HUES48 (cell line): Measurements from ENCODE around the gene TRIM14.

ENCODE experiments used
- H3K27ac ChIP-seq: one replicate; pipeline ENCODE4 v1.7.0; 2013; ENCODE audit warnings: low read depth, low read length, inconsistent platforms
- H3K27me3 ChIP-seq: 2 replicates; pipeline ENCODE4 v1.6.1; 2013; ENCODE audit warnings: mild to moderate bottlenecking, low read length; ENCODE audit not compliant: control insufficient read depth, insufficient read depth
- H3K36me3 ChIP-seq: 2 replicates; pipeline ENCODE4 v1.6.1; 2013; ENCODE audit warnings: low read length; ENCODE audit not compliant: control insufficient read depth, insufficient read depth
- H3K4me1 ChIP-seq: 2 replicates; pipeline ENCODE4 v1.6.1; 2013; ENCODE audit warnings: mild to moderate bottlenecking, low read length; ENCODE audit not compliant: control insufficient read depth, insufficient read depth
- H3K4me3 ChIP-seq: 2 replicates; pipeline ENCODE4 v1.5.1; 2013; ENCODE audit warnings: mild to moderate bottlenecking, low read depth, low read length
- H3K9ac ChIP-seq: 2 replicates; pipeline ENCODE4 v1.6.1; 2013; ENCODE audit warnings: mild to moderate bottlenecking, low read depth, low read length, moderate library complexity
- H3K9me3 ChIP-seq: 2 replicates; pipeline ENCODE4 v1.6.1; 2013; ENCODE audit warnings: low read length; ENCODE audit not compliant: control insufficient read depth, insufficient read depth

The TRIM14 gene

GRCh38 chr9:98045234-98046179 lies 73.5 kb downstream of the TRIM14 start:
- Histone ChIP-seq H3K36me3 (no peaks in the 10 kb centered on the region), H3K9me3 (no peaks in the 10 kb centered on the region), H3K4me1 (no peaks in the 10 kb centered on the region), H3K27ac (no peak overlapping the region), H3K9ac (no peak overlapping the region), H3K27me3 (no peaks in the 10 kb centered on the region), H3K4me3 (no peak overlapping the region)

DNA sequence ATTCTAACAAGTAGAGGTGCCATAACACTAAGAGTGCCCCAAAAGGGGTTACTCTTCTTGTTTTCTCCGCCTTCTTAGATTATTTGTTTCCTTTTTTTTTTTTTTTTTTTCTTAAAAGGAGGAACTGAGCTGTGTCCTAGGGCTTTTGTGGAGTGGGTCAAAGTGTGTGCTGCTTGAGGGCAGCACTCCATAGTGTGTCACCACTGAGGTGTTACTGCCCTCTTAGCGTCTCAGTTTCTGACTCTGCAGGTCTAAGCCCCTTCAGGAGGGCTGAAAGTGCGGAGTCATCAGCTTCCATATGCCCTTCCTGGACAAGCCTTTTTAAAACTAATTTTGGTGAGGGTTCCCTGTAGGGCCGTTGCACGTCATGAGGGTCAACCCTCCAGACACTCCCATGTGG lies 75.1 kb downstream of the TRIM14 start:
- H3K36me3 ChIP-seq = no peaks in the 10 kb centered on the region
- no peaks in the 10 kb centered on the region for H3K27me3 ChIP-seq
- H3K4me1 ChIP-seq = no peaks in the 10 kb centered on the region
- no peak overlapping the region for H3K9ac ChIP-seq
- no peak overlapping the region for H3K27ac ChIP-seq
- H3K4me3 ChIP-seq = no peak overlapping the region
- no peaks in the 10 kb centered on the region for H3K9me3 ChIP-seq

DNA sequence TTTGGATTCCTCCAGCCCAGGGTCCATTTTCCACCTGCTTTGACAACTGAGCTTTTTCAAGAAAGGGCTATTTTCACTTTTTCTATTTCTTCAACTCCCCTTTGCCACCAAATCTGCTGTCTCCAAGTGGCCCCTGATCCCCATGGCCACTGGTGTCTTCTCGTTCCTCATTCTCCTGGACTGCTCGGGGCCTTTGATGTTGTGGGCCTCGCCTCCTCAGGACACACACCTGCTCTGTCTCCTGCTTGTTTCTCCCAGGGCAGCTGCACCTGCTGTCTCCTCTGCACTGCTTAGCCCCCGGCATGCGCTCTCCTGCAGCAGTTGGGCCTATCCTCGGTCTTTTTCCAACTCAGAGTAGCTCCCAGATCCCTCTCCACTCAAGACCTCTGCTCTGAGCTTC lies 78.8 kb downstream of the TRIM14 start:
- H3K36me3 ChIP-seq = no peaks in the 10 kb centered on the region
- H3K27ac ChIP-seq = no peak overlapping the region
- H3K4me1 ChIP-seq = no peaks in the 10 kb centered on the region
- no peak overlapping the region for H3K9ac ChIP-seq
- H3K4me3 ChIP-seq = no peak overlapping the region
- no peaks in the 10 kb centered on the region for H3K9me3 ChIP-seq
- H3K27me3 ChIP-seq = peaks cover 3% of the 10 kb centered on the region; the same call in 1 of the 2 replicates

DNA sequence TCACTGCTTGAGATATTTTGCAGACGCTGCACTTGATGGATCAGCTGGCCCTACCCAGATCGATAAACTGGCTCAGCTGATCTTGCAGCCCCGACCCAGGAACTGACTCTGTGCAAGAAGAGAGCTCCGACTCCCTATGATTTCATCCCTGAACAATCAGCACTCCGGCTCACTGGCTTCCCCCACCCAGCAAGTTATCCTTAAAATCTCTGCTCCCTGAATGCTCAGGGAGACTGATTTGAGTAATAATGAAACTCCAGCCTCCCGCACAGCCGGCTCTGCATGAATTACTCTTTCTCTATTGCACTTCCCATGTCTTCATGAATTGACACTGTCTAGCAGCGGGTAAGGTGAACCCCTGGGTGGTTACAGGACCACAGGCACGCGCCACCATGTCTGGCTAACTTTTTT lies 79.4 kb downstream of the TRIM14 start:
- no peak overlapping the region for H3K4me3 ChIP-seq
- no peak overlapping the region for H3K27ac ChIP-seq
- H3K9me3 ChIP-seq = no peaks in the 10 kb centered on the region
- H3K9ac ChIP-seq = no peak overlapping the region
- H3K4me1 ChIP-seq = no peaks in the 10 kb centered on the region
- H3K27me3 ChIP-seq = peaks cover 3% of the 10 kb centered on the region; the same call in 1 of the 2 replicates
- no peaks in the 10 kb centered on the region for H3K36me3 ChIP-seq

DNA sequence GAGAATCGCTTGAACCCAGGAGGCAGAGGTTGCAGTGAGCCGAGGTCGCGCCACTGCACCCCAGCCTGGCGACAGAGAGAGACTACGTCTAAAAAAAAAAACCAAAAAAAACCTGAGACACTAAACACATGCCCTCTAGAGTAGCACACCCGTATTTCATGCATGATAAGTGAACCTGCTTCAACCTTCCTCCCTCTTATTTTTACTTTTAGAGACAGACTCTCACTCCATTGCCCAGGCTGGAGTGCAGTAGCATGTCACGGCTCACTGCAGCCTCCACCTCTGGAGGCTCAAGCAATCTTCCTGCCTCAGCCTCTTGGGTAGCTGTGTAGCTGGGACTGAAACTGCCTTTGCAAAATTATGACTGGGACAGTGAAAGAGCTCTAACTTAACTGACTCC lies 80.1 kb downstream of the TRIM14 start:
- no peaks in the 10 kb centered on the region for H3K4me1 ChIP-seq
- no peaks in the 10 kb centered on the region for H3K9me3 ChIP-seq
- no peak overlapping the region for H3K4me3 ChIP-seq
- H3K9ac ChIP-seq = no peak overlapping the region
- peaks cover 3% of the 10 kb centered on the region; the same call in 1 of the 2 replicates for H3K27me3 ChIP-seq
- no peak overlapping the region for H3K27ac ChIP-seq
- H3K36me3 ChIP-seq = no peaks in the 10 kb centered on the region

DNA sequence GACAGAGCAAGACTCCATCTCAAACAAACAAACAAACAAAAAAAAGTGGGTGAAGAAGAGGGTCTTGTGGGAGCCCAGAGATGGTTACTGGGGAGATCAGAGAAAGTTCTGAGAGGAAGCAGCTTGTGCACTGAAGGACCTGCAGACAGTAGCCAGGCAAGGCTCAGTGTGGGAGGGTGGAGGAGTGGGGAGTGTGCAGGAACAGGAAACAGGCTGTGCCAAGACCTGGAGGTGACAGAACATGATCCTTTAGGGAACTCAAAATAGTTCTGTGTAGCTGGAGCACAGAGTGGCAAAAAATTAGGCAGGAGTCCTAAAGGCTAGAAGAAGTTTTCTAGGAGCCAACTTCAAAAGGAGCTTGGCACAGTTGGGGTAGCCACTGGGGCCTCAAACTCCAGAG lies 81.7 kb downstream of the TRIM14 start:
- no peak overlapping the region for H3K4me3 ChIP-seq
- no peaks in the 10 kb centered on the region for H3K4me1 ChIP-seq
- no peaks in the 10 kb centered on the region for H3K9me3 ChIP-seq
- H3K9ac ChIP-seq = no peak overlapping the region
- H3K27me3 ChIP-seq = peaks cover 3% of the 10 kb centered on the region; the same call in 1 of the 2 replicates
- no peaks in the 10 kb centered on the region for H3K36me3 ChIP-seq
- H3K27ac ChIP-seq = no peak overlapping the region

DNA sequence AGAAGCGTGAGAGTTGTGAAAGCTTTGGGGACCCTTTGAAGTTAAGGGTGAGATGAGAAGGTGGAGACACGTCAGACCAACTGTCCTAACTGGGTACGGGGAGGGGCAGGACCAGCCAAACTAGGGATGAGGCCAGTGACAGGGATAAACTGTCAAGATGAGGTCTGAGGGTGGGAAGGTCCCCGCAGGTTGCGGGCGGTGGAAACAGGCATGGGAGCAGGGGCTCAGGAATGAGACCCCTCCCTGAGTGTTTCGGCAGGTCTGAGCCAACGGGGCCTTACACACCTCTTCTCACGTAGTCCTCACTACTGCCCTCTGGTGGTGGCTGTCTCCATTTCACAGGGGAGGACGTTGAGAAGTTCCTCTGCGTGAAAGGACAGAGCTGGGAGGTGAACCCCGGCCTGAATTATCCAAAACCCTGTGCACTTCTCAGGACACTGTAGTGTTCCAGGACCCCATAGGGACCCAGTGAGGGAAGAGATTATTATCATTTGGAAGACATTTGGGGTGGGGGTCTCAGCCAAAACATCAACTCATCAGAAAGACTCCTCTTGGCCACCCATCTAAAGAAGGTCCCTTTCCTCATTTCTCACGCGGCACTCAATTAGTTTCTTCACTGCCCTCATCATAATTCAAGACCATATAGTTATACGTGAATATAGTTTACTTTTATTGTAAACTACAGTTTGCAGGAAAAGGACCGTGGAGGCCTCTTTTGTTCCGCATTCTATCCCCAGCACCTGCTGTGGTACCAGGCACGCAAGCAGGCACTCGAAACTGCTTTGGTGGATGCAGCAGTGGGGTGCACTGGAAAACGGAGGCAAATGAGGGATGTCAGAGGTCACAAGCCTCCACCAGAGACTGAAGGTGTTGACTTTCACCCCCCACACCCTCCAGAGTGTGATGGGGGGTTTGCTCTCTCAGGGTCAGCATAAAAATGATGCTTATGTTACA lies 84.2 kb downstream of the TRIM14 start:
- H3K4me1 ChIP-seq = no peaks in the 10 kb centered on the region
- H3K36me3 ChIP-seq = no peaks in the 10 kb centered on the region
- no peak overlapping the region for H3K27ac ChIP-seq
- no peak overlapping the region for H3K4me3 ChIP-seq
- no peak overlapping the region for H3K9ac ChIP-seq
- no peaks in the 10 kb centered on the region for H3K9me3 ChIP-seq
- peaks cover 3% of the 10 kb centered on the region; the same call in 1 of the 2 replicates for H3K27me3 ChIP-seq

- H3K9me3 ChIP-seq = no peaks in the 10 kb centered on the region
- H3K4me1 ChIP-seq = no peaks in the 10 kb centered on the region
- no peak overlapping the region for H3K4me3 ChIP-seq
- H3K36me3 ChIP-seq = no peaks in the 10 kb centered on the region
- no peak overlapping the region for H3K9ac ChIP-seq
- H3K27me3 ChIP-seq = peaks cover 3% of the 10 kb centered on the region; the same call in 1 of the 2 replicates
- H3K27ac ChIP-seq = no peak overlapping the region
Measured at GRCh38 chr9:98031935-98032334, 87.1 kb downstream of the TRIM14 start.

- no peaks in the 10 kb centered on the region for H3K9me3 ChIP-seq
- no peak overlapping the region for H3K4me3 ChIP-seq
- peaks cover 3% of the 10 kb centered on the region; the same call in 1 of the 2 replicates for H3K27me3 ChIP-seq
- no peaks in the 10 kb centered on the region for H3K36me3 ChIP-seq
- no peaks in the 10 kb centered on the region for H3K4me1 ChIP-seq
- H3K27ac ChIP-seq = no peak overlapping the region
- no peak overlapping the region for H3K9ac ChIP-seq
Measured at GRCh38 chr9:98031169-98031568, 87.9 kb downstream of the TRIM14 start.

DNA sequence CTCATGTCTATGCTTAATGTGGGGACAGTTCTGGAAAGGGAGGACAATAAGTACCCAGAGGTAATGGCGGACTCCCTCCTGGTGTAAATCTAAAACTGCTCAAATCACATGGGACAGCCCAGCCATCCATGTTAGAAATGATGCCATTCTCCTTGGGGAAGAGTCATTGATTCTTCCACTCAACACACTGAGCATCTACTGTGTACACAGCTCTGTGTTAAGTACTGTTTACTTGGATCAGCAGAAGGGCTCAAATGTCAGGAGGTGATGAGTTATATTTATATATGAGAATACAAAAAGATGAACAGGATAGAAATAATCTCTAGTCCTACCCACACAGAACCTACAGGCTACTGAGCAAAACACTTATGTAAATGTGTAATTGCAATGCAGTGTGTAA lies 94.3 kb downstream of the TRIM14 start:
- no peaks in the 10 kb centered on the region for H3K36me3 ChIP-seq
- H3K4me3 ChIP-seq = no peak overlapping the region
- no peak overlapping the region for H3K27ac ChIP-seq
- H3K4me1 ChIP-seq = no peaks in the 10 kb centered on the region
- no peaks in the 10 kb centered on the region for H3K27me3 ChIP-seq
- no peaks in the 10 kb centered on the region for H3K9me3 ChIP-seq
- H3K9ac ChIP-seq = no peak overlapping the region
